ENCODE results near the gene ISCA2.

The ISCA2 gene

GRCh38 chr14:74509587-74510222 lies 16.1 kb downstream of the ISCA2 start:
- H3K4me3 ChIP-seq (ENCODE audit: control insufficient read depth, low read depth, low read length): no peak overlapping the region
- no peak for DNase-seq (ENCODE audit: low read depth)
- TF ChIP-seq, protein P1, sequence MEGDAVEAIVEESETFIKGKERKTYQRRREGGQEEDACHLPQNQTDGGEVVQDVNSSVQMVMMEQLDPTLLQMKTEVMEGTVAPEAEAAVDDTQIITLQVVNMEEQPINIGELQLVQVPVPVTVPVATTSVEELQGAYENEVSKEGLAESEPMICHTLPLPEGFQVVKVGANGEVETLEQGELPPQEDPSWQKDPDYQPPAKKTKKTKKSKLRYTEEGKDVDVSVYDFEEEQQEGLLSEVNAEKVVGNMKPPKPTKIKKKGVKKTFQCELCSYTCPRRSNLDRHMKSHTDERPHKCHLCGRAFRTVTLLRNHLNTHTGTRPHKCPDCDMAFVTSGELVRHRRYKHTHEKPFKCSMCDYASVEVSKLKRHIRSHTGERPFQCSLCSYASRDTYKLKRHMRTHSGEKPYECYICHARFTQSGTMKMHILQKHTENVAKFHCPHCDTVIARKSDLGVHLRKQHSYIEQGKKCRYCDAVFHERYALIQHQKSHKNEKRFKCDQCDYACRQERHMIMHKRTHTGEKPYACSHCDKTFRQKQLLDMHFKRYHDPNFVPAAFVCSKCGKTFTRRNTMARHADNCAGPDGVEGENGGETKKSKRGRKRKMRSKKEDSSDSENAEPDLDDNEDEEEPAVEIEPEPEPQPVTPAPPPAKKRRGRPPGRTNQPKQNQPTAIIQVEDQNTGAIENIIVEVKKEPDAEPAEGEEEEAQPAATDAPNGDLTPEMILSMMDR (conservative IDR thresholded peaks at IDR 0.05; ENCODE audit: control insufficient read depth, insufficient read depth, low read depth, low read length): no peak

DNA sequence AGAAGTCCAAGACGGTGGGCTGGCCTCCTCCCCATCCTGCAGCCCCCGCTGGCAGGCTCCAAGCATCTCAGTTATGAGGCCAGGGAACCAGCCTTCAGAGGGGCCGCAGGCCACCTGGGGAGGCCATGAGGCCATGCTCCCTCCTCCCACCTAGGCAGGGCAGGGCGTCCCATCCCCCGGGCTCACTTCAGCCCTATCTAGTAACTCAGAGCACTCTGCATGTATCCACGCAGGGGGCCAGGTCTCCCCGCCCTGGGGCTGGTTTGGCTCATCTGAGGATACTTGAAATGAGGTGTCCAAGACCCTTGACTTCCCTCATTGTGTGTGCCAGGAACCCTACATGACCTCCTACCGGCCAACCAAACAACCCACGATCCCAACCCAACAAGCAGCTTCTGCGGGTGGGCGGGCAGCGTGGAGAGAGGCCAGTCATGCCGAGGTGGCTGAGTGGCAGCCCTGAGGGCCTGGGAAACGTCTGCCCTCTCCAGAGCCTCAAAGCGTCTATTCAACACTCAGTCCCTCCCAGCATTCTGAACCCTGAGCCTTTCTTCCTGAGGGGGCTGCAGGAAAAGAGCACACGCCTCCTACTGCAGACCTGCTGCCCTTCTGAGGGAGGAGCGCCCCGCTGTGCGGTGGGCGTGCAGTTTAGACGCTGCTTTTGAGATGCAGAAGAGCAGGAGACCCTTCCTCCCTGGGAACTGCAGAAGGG lies 16.8 kb downstream of the ISCA2 start:
- no peak overlapping the region for H3K4me3 ChIP-seq (ENCODE audit: control insufficient read depth, low read depth, low read length)
- peak; percentile 72 for DNase-seq (ENCODE audit: low read depth)
- TF ChIP-seq, protein P1 (conservative IDR thresholded peaks at IDR 0.05; ENCODE audit: control insufficient read depth, insufficient read depth, low read depth, low read length): no peak

DNA sequence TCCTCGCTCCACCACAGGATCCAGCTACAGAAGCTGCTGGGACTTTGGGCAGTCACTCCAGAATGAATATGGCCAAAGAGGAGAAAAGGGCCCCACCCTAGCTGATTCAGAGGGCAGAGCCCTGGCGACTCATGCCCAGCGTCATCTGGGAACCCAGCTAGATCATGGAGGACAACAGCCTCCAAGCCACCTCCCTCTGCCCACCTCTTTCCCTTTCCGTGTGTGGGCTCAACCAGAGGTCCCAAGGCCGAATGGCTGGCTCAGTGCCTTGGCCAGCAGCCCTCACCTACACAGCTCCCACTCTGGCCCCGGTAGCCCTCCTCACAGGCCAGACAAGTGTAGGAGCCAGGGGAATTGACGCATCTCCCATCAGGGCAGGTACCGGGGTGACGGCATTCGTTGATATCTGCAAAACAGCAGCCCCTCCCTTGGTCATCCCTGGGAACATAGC lies 17.4 kb downstream of the ISCA2 start:
- no peak overlapping the region for H3K4me3 ChIP-seq (ENCODE audit: control insufficient read depth, low read depth, low read length)
- peak; percentile 87 for DNase-seq (ENCODE audit: low read depth)
- TF ChIP-seq, protein P1 (conservative IDR thresholded peaks at IDR 0.05; ENCODE audit: control insufficient read depth, insufficient read depth, low read depth, low read length): no peak

GRCh38 chr14:74511966-74512830 lies 18.6 kb downstream of the ISCA2 start:
- DNase-seq (ENCODE audit: low read depth): no peak
- TF ChIP-seq, protein P1 (conservative IDR thresholded peaks at IDR 0.05; ENCODE audit: control insufficient read depth, insufficient read depth, low read depth, low read length): no peak
- no peak overlapping the region for H3K4me3 ChIP-seq (ENCODE audit: control insufficient read depth, low read depth, low read length)

DNA sequence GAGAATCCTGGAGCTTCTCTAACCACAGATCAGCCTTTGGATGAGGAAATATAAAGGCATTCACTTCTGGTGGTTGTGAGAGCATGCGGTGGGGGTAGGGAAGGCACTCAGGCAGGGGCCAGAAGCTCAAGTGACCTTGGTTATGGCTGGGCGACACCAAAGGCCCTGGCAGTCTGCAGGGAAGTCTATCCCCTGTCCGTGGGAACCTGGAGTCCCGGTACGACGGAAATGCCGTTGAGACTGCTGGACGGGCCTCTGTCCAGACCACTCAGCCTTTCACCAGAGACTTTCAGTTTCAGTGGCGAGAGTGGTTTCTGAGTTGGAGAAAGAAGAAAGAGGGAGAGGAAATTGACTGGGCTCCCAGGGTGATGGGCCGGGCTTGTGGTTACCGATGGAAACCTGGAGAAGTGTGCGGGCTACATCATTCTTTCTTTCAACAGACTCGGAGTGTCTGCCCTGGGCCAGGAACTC lies 20.9 kb downstream of the ISCA2 start:
- DNase-seq (ENCODE audit: low read depth): peak; percentile 84
- TF ChIP-seq, protein P1 (conservative IDR thresholded peaks at IDR 0.05; ENCODE audit: control insufficient read depth, insufficient read depth, low read depth, low read length): no peak
- peak overlapping the region; percentile 3 for H3K4me3 ChIP-seq (ENCODE audit: control insufficient read depth, low read depth, low read length)

GRCh38 chr14:74515891-74516412 lies 22.4 kb downstream of the ISCA2 start:
- TF ChIP-seq, protein P1 (conservative IDR thresholded peaks at IDR 0.05; ENCODE audit: control insufficient read depth, insufficient read depth, low read depth, low read length): no peak
- no peak overlapping the region for H3K4me3 ChIP-seq (ENCODE audit: control insufficient read depth, low read depth, low read length)
- DNase-seq (ENCODE audit: low read depth): no peak

Measured in fibroblast of mammary gland (primary cell).